A673 (cell line): ENCODE measurements around the gene IBSP.

Experiments
- EZH2 ChIP-seq: fragments of 200-600 bp; sonication (generic); IDR thresholded peaks from 2 replicates; pipeline ENCODE4 v1.6.1; 2017; ENCODE audit warnings: borderline replicate concordance, low read depth, mild to moderate bottlenecking, mixed read lengths, antibody characterized with exemption, low read length; ENCODE audit not compliant: poor library complexity, severe bottlenecking
- TF ChIP-seq, protein P1 (sequence below): fragments of 300-800, 200-600 bp; sonication (generic); conservative IDR thresholded peaks from 2 replicates; pipeline ENCODE4 v1.5.1; 2017; ENCODE audit warnings: low read depth, mild to moderate bottlenecking, antibody characterized with exemption, low read length, moderate library complexity, mixed read lengths

DNA sequence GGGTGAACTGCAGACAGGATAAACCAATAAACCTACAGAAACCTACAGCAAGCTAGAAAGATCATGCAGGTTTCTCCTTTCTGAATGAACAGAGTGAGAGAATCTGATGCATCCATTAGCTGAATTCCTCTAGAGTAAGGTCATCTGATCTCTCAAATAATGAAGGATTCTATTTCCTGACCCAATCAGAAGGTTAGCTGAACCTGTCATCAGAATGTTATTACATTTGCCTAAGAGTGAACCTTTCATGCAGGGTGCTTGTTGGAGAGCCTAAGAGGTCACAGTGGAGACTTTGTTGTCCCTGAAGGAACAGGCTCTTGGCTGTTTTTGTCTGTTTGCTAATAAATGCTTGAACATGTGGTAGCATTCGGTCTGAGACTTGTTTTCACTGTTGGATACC, 57.5 kb downstream of the IBSP start:
- TF ChIP-seq, protein P1, sequence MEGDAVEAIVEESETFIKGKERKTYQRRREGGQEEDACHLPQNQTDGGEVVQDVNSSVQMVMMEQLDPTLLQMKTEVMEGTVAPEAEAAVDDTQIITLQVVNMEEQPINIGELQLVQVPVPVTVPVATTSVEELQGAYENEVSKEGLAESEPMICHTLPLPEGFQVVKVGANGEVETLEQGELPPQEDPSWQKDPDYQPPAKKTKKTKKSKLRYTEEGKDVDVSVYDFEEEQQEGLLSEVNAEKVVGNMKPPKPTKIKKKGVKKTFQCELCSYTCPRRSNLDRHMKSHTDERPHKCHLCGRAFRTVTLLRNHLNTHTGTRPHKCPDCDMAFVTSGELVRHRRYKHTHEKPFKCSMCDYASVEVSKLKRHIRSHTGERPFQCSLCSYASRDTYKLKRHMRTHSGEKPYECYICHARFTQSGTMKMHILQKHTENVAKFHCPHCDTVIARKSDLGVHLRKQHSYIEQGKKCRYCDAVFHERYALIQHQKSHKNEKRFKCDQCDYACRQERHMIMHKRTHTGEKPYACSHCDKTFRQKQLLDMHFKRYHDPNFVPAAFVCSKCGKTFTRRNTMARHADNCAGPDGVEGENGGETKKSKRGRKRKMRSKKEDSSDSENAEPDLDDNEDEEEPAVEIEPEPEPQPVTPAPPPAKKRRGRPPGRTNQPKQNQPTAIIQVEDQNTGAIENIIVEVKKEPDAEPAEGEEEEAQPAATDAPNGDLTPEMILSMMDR: no peak
- TF ChIP-seq EZH2: no peak
